ENCODE data around the gene MLF2.

DNA sequence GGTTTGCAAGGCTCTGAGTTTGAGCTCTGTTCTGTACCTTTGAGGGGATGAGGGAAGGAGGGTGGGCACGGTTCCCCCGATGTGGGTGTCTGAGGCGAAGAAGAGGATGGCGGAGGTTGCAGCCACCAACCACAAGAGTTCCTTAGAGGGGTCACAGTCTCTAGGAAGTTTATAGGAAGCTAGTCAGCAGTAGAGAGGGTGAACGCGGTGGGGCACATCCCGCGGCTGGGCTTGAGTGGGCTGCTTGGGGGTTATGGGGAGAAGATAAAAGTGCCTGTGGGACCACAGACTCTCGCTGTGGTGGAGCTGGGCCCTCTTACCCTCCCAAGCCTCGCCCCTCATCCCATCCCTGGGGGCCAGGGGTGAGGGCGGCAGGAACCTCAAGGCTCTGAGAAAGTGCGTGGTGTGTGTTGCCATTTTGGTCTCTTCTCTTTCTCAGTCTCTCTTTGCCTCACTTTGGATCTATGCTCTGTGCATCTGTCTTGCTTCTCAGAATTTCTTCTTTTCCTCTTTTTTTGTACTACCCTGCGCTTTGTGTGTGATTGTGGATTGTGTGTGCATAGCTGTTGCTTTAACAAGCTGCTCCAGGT is 39.1 kb upstream of the MLF2 start:
- TF ChIP-seq, protein P1, sequence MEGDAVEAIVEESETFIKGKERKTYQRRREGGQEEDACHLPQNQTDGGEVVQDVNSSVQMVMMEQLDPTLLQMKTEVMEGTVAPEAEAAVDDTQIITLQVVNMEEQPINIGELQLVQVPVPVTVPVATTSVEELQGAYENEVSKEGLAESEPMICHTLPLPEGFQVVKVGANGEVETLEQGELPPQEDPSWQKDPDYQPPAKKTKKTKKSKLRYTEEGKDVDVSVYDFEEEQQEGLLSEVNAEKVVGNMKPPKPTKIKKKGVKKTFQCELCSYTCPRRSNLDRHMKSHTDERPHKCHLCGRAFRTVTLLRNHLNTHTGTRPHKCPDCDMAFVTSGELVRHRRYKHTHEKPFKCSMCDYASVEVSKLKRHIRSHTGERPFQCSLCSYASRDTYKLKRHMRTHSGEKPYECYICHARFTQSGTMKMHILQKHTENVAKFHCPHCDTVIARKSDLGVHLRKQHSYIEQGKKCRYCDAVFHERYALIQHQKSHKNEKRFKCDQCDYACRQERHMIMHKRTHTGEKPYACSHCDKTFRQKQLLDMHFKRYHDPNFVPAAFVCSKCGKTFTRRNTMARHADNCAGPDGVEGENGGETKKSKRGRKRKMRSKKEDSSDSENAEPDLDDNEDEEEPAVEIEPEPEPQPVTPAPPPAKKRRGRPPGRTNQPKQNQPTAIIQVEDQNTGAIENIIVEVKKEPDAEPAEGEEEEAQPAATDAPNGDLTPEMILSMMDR (IDR thresholded peaks at IDR 0.05; ENCODE audit: poor library complexity, severe bottlenecking) = no peak
- TF ChIP-seq EP300 (conservative IDR thresholded peaks at IDR 0.05; ENCODE audit: poor library complexity, severe bottlenecking) (no peak), POLR2AphosphoS5 (IDR thresholded peaks at IDR 0.05) (no peak), RAD21 (conservative IDR thresholded peaks at IDR 0.05) (no peak), TAF1 (IDR thresholded peaks at IDR 0.05; ENCODE audit: low read depth) (no peak), EZH2 (IDR thresholded peaks at IDR 0.05; ENCODE audit: borderline replicate concordance, insufficient read depth, low read length, poor library complexity, severe bottlenecking) (no peak), MXI1 (conservative IDR thresholded peaks at IDR 0.05; ENCODE audit: poor library complexity, severe bottlenecking) (no peak), SMC3 (conservative IDR thresholded peaks at IDR 0.05; ENCODE audit: poor library complexity) (no peak)
- TF ChIP-seq, protein P2, sequence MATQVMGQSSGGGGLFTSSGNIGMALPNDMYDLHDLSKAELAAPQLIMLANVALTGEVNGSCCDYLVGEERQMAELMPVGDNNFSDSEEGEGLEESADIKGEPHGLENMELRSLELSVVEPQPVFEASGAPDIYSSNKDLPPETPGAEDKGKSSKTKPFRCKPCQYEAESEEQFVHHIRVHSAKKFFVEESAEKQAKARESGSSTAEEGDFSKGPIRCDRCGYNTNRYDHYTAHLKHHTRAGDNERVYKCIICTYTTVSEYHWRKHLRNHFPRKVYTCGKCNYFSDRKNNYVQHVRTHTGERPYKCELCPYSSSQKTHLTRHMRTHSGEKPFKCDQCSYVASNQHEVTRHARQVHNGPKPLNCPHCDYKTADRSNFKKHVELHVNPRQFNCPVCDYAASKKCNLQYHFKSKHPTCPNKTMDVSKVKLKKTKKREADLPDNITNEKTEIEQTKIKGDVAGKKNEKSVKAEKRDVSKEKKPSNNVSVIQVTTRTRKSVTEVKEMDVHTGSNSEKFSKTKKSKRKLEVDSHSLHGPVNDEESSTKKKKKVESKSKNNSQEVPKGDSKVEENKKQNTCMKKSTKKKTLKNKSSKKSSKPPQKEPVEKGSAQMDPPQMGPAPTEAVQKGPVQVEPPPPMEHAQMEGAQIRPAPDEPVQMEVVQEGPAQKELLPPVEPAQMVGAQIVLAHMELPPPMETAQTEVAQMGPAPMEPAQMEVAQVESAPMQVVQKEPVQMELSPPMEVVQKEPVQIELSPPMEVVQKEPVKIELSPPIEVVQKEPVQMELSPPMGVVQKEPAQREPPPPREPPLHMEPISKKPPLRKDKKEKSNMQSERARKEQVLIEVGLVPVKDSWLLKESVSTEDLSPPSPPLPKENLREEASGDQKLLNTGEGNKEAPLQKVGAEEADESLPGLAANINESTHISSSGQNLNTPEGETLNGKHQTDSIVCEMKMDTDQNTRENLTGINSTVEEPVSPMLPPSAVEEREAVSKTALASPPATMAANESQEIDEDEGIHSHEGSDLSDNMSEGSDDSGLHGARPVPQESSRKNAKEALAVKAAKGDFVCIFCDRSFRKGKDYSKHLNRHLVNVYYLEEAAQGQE (IDR thresholded peaks at IDR 0.05; ENCODE audit: borderline replicate concordance) = no peak
